TTC549 (cell line): ENCODE data around the gene CTRB2.
"Not testable (repeated sequence)": the region's sequence is repeated elsewhere in the genome, so short reads cannot be mapped to it uniquely, and the experiment has no call there.

Source experiments
- FAIRE-seq: peaks from 2 replicates; lab custom pipeline; 2012; peaks lifted over from hg19 to GRCh38; lab: Jason Lieb, UNC

CTRB2 gene

GRCh38 chr16:75204905-75205304 lies 2.1 kb downstream of the CTRB2 start:
- not testable (repeated sequence) for FAIRE-seq

- no peak for FAIRE-seq
Observed at GRCh38 chr16:75204410-75204758, 2.6 kb downstream of the CTRB2 start.

- no peak for FAIRE-seq
Observed at GRCh38 chr16:75203667-75204409, 3.1 kb downstream of the CTRB2 start.

- FAIRE-seq, result no peak
Observed at GRCh38 chr16:75203096-75203495, 3.9 kb downstream of the CTRB2 start.

GRCh38 chr16:75202069-75202590 lies 4.8 kb downstream of the CTRB2 start:
- FAIRE-seq, result no peak

- no peak for FAIRE-seq
Observed at GRCh38 chr16:75198135-75198600, 8.8 kb downstream of the CTRB2 start.

- no peak for FAIRE-seq
Observed at GRCh38 chr16:75197522-75198134, 9.3 kb downstream of the CTRB2 start.

GRCh38 chr16:75196836-75197235 lies 10.1 kb downstream of the CTRB2 start:
- FAIRE-seq, result no peak

GRCh38 chr16:75195811-75196790 lies 10.9 kb downstream of the CTRB2 start:
- FAIRE-seq, result no peak

- FAIRE-seq, result no peak
Observed at GRCh38 chr16:75193730-75194444, 13.1 kb downstream of the CTRB2 start.

DNA sequence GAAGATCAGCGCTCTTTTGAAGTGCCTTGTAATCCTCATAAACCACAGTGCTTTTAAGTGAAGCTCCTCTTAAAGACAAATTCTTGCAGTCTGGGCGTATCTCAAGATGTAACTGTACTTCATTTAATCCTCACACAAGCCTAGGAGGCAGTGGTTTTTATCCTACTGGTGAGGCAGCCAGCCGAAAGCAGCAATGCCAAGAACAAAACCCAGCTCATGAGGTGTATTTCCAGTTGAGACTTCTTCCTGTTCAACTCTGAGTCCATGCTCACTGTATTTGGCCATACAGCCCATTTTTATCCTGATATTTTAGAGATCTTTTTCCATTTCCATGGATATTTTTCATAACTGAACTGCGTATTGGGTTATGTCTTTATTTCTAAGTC lies 13.7 kb downstream of the CTRB2 start:
- no peak for FAIRE-seq

- no peak for FAIRE-seq
Observed at GRCh38 chr16:75192606-75193264, 14.2 kb downstream of the CTRB2 start.

GRCh38 chr16:75189638-75190245 lies 17.2 kb downstream of the CTRB2 start:
- no peak for FAIRE-seq

DNA sequence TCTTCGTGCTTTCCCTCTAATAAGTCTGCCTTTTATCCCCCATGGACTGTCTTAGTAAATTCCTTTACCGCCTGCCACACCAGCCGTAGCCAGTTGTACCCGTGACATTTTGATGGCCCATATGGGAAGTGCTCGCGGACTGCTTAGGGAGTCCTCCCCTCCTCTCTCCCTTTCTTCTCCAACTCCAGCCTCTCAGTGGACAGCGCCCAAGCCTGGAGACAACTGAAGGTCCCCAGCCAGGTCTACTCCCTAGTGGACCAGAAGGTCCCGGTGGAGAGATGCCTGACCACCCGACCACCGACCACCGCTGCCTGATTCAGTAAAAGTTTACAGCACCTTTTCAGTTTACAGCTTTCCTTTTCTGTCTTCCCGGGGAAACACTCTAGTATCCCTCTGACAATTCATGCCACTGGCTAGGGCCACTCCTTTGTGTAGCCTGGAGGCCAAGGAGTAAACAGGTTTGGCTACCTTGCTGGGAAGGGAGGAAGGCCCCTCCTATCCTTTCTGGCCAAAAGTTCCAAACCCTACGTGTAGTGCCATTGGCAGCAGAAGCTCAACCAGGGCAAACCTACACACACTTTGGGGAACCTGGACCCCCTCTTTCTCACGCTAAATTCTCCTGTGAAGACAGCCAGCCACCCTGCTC lies 18.0 kb downstream of the CTRB2 start:
- FAIRE-seq, result no peak

DNA sequence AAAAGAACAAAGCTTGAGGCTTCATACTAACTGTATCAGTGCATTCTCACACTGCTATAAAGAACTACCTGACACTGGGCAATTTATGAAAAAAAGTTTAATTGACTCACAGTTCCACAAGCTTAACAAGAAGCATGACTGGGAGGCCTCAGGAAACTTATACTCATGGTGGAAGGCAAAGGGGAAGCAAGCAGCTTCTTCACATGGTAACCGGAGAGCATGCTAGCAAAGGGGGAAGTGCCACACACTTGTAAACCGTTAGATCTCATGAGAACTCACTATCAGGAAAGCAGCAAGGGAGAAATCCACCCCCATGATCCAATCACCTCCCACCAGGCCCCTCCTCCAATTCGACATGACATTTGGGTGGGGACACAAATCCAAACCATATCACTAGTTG lies 25.3 kb downstream of the CTRB2 start:
- no peak for FAIRE-seq

DNA sequence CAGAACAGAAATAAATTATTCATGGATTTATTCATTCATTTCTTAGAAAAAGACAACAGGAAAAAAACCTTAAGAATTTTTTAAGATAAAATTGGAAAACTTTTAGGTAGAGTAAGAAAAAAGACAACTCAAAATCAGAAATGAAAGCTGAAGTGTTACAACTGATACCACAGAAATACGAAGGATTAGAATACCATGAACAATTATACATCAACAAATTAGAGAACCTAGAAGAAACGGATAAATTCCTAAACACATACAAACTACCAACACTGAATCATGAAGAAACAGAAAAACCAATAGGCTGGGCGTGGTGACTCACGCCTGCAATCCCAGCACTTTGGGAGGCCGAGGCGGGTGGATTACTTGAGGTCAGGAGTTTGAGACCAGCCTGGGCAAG lies 27.8 kb downstream of the CTRB2 start:
- no peak for FAIRE-seq

- no peak for FAIRE-seq
Observed at GRCh38 chr16:75176926-75177325, 30.0 kb downstream of the CTRB2 start.

- FAIRE-seq, result no peak
Observed at GRCh38 chr16:75175074-75175473, 31.9 kb downstream of the CTRB2 start.

GRCh38 chr16:75172578-75172977 lies 34.4 kb downstream of the CTRB2 start:
- no peak for FAIRE-seq

- FAIRE-seq, result no peak
Observed at GRCh38 chr16:75169899-75170405, 37.0 kb downstream of the CTRB2 start.
